ENCODE results near the gene NRP1. TPM values are rescaled to one million over a fixed set of nuclear protein-coding genes. Genes with fewer than 3 reads are reported as not detected.

The NRP1 gene
- total and polyA plus RNA-seq, 2 donors (not counting 3 experiments of a cell fraction or from before 2014, with no cell fraction given): 122 to 306 TPM

DNA sequence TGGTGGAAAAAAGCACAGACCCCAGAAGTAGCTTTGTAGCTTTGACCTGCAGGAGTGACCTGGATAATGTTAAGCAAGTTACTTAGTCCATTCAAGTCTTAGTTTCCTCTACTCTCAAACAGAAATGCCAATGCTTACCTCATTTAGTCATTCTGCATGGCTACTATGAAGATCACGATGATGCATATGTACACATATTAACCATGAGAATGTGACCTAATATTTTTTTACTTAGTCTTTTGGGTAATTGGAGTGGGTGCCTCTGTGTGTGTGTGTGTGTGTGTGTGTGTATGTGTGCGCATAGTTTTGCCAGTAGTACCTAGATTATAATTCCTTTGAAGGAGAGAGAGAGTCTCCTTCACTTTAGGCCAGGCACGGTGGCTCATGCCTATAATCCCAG is 95.8 kb downstream of the NRP1 start:
- CTCF ChIA-PET: no interaction called here
- DNase-seq (ENCODE audit: low read depth, low spot score): no peak
- H3K79me2 ChIP-seq (ENCODE audit: control insufficient read depth, insufficient read depth, low read length): peaks cover 13% of the 10 kb centered on the region

More for the DNA sequence above, 95.8 kb downstream of the NRP1 start:
- intact Hi-C loops (cut with micrococcal nuclease): no loop called here
- H3K4me1 ChIP-seq (ENCODE audit: control insufficient read depth, extremely low read depth, insufficient read depth, low read length): peaks cover 35% of the 10 kb centered on the region
- no peak overlapping the region for H2AFZ ChIP-seq (ENCODE audit: low read depth, low read length)
- no peaks in the 10 kb centered on the region for H3K27me3 ChIP-seq (ENCODE audit: control insufficient read depth in 2 of 2, insufficient read depth in 2 of 2, low read length in 2 of 2)
- no peak overlapping the region for H3K4me3 ChIP-seq (replicated peaks in 1 of 3; ENCODE audit: insufficient read depth in 1 of 3, low read depth in 1 of 3, low read length in 3 of 3)
- H4K20me1 ChIP-seq (replicated peaks; ENCODE audit: control insufficient read depth, extremely low read depth, insufficient read depth, low read length): no peaks in the 10 kb centered on the region
- H3K9ac ChIP-seq (replicated peaks; ENCODE audit: extremely low read depth, insufficient read depth, low read length): no peak overlapping the region
- POLR2A ChIA-PET: no interaction called here
- dilution Hi-C loops (cut with MboI; ENCODE audit: extremely low pct_ligation_motif_present, low sequenced_read_pairs): no loop called here
- no peak for FAIRE-seq
- no peak overlapping the region for H3K27ac ChIP-seq (ENCODE audit: insufficient read depth, low read depth, low read length)
- no peak overlapping the region for H3K4me2 ChIP-seq (ENCODE audit: insufficient read depth, low read length)
- no peaks in the 10 kb centered on the region for H3K9me1 ChIP-seq (replicated peaks; ENCODE audit: control insufficient read depth, extremely low read depth, insufficient read depth, low read length)
- BruUV-seq (replicated peaks): no TSS peak
- TF ChIP-seq MYC (IDR thresholded peaks at IDR 0.05; ENCODE audit: low read depth, low read length) (no peak), JUN (IDR thresholded peaks at IDR 0.05; ENCODE audit: borderline replicate concordance, insufficient read depth, insufficient read length, low read depth) (no peak), GATA2 (IDR thresholded peaks at IDR 0.05; ENCODE audit: insufficient read depth, insufficient read length, low read depth, low read length) (no peak), EZH2 (IDR thresholded peaks at IDR 0.05; ENCODE audit: borderline replicate concordance, low read depth, low read length, severe bottlenecking) (no peak), FOS (IDR thresholded peaks at IDR 0.05; ENCODE audit: borderline replicate concordance, insufficient read depth, low read length) (no peak), POLR2A (IDR thresholded peaks at IDR 0.05; ENCODE audit: low read depth, low read length) (no peak), POLR2AphosphoS5 (IDR thresholded peaks at IDR 0.05; ENCODE audit: insufficient read depth, low read depth, low read length) (no peak)
- TF ChIP-seq, protein P1, sequence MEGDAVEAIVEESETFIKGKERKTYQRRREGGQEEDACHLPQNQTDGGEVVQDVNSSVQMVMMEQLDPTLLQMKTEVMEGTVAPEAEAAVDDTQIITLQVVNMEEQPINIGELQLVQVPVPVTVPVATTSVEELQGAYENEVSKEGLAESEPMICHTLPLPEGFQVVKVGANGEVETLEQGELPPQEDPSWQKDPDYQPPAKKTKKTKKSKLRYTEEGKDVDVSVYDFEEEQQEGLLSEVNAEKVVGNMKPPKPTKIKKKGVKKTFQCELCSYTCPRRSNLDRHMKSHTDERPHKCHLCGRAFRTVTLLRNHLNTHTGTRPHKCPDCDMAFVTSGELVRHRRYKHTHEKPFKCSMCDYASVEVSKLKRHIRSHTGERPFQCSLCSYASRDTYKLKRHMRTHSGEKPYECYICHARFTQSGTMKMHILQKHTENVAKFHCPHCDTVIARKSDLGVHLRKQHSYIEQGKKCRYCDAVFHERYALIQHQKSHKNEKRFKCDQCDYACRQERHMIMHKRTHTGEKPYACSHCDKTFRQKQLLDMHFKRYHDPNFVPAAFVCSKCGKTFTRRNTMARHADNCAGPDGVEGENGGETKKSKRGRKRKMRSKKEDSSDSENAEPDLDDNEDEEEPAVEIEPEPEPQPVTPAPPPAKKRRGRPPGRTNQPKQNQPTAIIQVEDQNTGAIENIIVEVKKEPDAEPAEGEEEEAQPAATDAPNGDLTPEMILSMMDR (IDR thresholded peaks at IDR 0.05; ENCODE audit: extremely low read depth in 1 of 2, insufficient read depth in 1 of 2, low read depth in 1 of 2, low read length in 2 of 2): no peak
- TF ChIP-seq, protein P2, sequence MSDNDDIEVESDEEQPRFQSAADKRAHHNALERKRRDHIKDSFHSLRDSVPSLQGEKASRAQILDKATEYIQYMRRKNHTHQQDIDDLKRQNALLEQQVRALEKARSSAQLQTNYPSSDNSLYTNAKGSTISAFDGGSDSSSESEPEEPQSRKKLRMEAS (IDR thresholded peaks at IDR 0.05; ENCODE audit: insufficient read depth, insufficient read length): no peak
- H3K9me3 ChIP-seq (replicated peaks; ENCODE audit: control insufficient read depth, insufficient read depth, low read length): no peaks in the 10 kb centered on the region
- peaks cover 2 to 9% of the 10 kb centered on the region in 2 experiments for H3K36me3 ChIP-seq (ENCODE audit: control insufficient read depth in 2 of 2, extremely low read depth in 1 of 2, insufficient read depth in 2 of 2, low read length in 2 of 2)

Measured in endothelial cell of umbilical vein (primary cell).